ENCODE data around the gene TRABD. TPM values are rescaled to one million over a fixed set of nuclear protein-coding genes. Genes with fewer than 3 reads are reported as not detected.

TRABD gene
- total RNA-seq, 1 experiment from 2014 or later, result 55.7 TPM

DNA sequence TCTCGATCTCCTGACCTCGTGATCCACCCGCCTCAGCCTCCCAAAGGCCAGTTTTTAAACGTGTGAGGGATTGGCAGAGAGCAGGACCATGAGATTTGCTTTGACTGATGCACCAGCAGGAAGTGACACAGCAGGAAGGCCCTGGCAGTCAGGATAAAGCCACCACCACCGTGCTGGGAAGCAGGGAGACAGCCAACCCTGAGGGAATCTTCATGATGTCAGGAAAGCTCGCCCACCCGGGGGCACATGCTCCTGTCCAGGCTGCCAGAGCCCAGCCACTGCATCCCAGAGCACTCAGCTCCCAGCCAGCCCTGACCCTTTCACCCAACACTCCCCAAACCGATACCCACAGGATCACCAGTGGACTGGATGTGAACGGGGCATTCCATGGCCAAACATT is 53.0 kb downstream of the TRABD start:
- Histone ChIP-seq H3K27me3 (ENCODE audit: control insufficient read depth, insufficient read depth, low read length) (no peaks in the 10 kb centered on the region), H3K36me3 (ENCODE audit: control insufficient read depth, insufficient read depth, low read length) (no peaks in the 10 kb centered on the region), H3K4me1 (ENCODE audit: control insufficient read depth, insufficient read depth, low read length) (no peaks in the 10 kb centered on the region), H3K9me3 (ENCODE audit: control insufficient read depth, insufficient read depth, low read depth, low read length) (no peaks in the 10 kb centered on the region), H3K27ac (ENCODE audit: low read length) (no peak overlapping the region), H3K4me3 (ENCODE audit: low read depth in 2 of 2, low read length in 2 of 2) (no peak overlapping the region)
- no peak for ATAC-seq
- intact Hi-C loops (cut with micrococcal nuclease; ENCODE audit: unreplicated experiment), result no loop called here
- BruUV-seq (replicated peaks), result no TSS peak
- no peak for DNase-seq (ENCODE audit: low read depth, low spot score)
- ChIA-PET POLR2A (no interaction called here), CTCF (no interaction called here)
- TF ChIP-seq CTCF (IDR thresholded peaks at IDR 0.05) (no peak), POLR2AphosphoS5 (IDR thresholded peaks at IDR 0.05; ENCODE audit: low read depth, low read length) (no peak), SIN3A (IDR thresholded peaks at IDR 0.05; ENCODE audit: borderline replicate concordance, insufficient read depth, low read depth, low read length) (no peak), REST (IDR thresholded peaks at IDR 0.05; ENCODE audit: insufficient read depth in 1 of 2, low read depth in 2 of 2, low read length in 1 of 2) (no peak), TCF7L2 (IDR thresholded peaks at IDR 0.05; ENCODE audit: low read depth, low read length) (no peak)
- in situ Hi-C loops (cut with HindIII; ENCODE audit: low pct_unique_long_range_greater_than_20kb, low sequenced_read_pairs), result no loop called here

DNA sequence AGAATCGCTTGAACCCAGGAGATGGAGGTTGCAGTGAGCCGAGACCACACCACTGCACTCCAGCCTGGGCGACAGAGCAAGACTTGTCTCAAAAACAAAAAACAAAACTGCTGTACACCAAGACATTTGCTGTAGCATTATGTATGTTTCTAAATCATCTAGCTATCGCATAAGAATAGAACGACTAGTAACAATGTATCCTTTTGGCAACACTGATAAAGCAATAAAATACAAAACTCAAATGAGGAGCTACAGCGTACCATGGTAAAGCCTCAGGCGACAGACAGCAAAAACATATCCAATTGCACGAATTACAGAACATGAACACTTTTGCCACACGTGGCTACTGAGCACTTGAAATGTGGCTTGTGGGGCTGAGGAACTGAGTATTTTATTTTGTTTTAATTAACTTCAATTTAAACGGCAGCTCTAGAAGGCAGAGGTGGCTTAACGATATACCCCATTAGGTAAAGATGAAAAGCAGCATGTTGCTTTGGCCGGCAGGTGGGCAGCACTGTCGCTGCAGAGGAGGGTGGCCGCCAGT is 56.8 kb downstream of the TRABD start:
- POLR2A ChIA-PET, result interaction anchor here (0.7 kb wide), 1 partner anchor 18 kb away, joined by 3 read pairs; no protein-coding TSS in a partner anchor
- no TSS peak for BruUV-seq (replicated peaks)
- Histone ChIP-seq H3K4me3 (ENCODE audit: low read depth in 2 of 2, low read length in 2 of 2) (peak overlapping the region; percentile 78 to 79), H3K4me1 (ENCODE audit: control insufficient read depth, insufficient read depth, low read length) (no peaks in the 10 kb centered on the region), H3K27ac (ENCODE audit: low read length) (peak overlapping the region; percentile 8; the same call in 1 of the 2 replicates), H3K27me3 (ENCODE audit: control insufficient read depth, insufficient read depth, low read length) (no peaks in the 10 kb centered on the region), H3K9me3 (ENCODE audit: control insufficient read depth, insufficient read depth, low read depth, low read length) (no peaks in the 10 kb centered on the region), H3K36me3 (ENCODE audit: control insufficient read depth, insufficient read depth, low read length) (no peaks in the 10 kb centered on the region; the same call in 1 of the 2 replicates)
- DNase-seq (ENCODE audit: low read depth, low spot score) (no peak), ATAC-seq (no peak)
- in situ Hi-C loops (cut with HindIII; ENCODE audit: low pct_unique_long_range_greater_than_20kb, low sequenced_read_pairs), result no loop called here
- intact Hi-C loops (cut with micrococcal nuclease; ENCODE audit: unreplicated experiment), result no loop called here
- CTCF ChIA-PET, result interaction anchor here (0.6 to 0.7 kb wide), 3 partner anchors 74 to 265 kb away, joined by 3 to 6 read pairs (median 3); partner anchors contain the start of gene LMF2
- TF ChIP-seq REST (IDR thresholded peaks at IDR 0.05; ENCODE audit: insufficient read depth in 1 of 2, low read depth in 2 of 2, low read length in 1 of 2) (no peak), POLR2AphosphoS5 (IDR thresholded peaks at IDR 0.05; ENCODE audit: low read depth, low read length) (no peak), TCF7L2 (IDR thresholded peaks at IDR 0.05; ENCODE audit: low read depth, low read length) (no peak), CTCF (IDR thresholded peaks at IDR 0.05) (no peak), SIN3A (IDR thresholded peaks at IDR 0.05; ENCODE audit: borderline replicate concordance, insufficient read depth, low read depth, low read length) (no peak)
